ENCODE data around the gene CEP76.
"Not testable (repeated sequence)": the region's sequence is repeated elsewhere in the genome, so short reads cannot be mapped to it uniquely, and the experiment has no call there.

CEP76 gene

GRCh38 chr18:12639990-12640880 lies 62.3 kb downstream of the CEP76 start:
- H3K27ac ChIP-seq (ENCODE audit: low read depth, low read length): no peak overlapping the region
- peaks cover 3% of the 10 kb centered on the region for H3K4me1 ChIP-seq (ENCODE audit: control insufficient read depth, insufficient read depth, low read length)
- no peak overlapping the region for H3K9ac ChIP-seq (ENCODE audit: low read length)

GRCh38 chr18:12638644-12639124 lies 63.8 kb downstream of the CEP76 start:
- Histone ChIP-seq H3K36me3 (ENCODE audit: control insufficient read depth, insufficient read depth, low read length) (no peaks in the 10 kb centered on the region), H3K27ac (ENCODE audit: low read depth, low read length) (no peak overlapping the region), H3K4me1 (ENCODE audit: control insufficient read depth, insufficient read depth, low read length) (no peaks in the 10 kb centered on the region; the same call in 1 of the 2 replicates), H3K27me3 (ENCODE audit: control insufficient read depth, insufficient read depth, low read length) (no peaks in the 10 kb centered on the region), H3K4me3 (ENCODE audit: low read depth, low read length) (no peak overlapping the region), H3K9me3 (ENCODE audit: control insufficient read depth, insufficient read depth, low read depth, low read length) (no peaks in the 10 kb centered on the region), H3K9ac (ENCODE audit: low read length) (no peak overlapping the region)

More at GRCh38 chr18:12639990-12640880, 62.3 kb downstream of the CEP76 start:
- Histone ChIP-seq H3K4me3 (ENCODE audit: low read depth, low read length) (no peak overlapping the region), H3K9me3 (ENCODE audit: control insufficient read depth, insufficient read depth, low read depth, low read length) (no peaks in the 10 kb centered on the region), H3K27me3 (ENCODE audit: control insufficient read depth, insufficient read depth, low read length) (no peaks in the 10 kb centered on the region), H3K36me3 (ENCODE audit: control insufficient read depth, insufficient read depth, low read length) (no peaks in the 10 kb centered on the region)

GRCh38 chr18:12637901-12638643 lies 64.5 kb downstream of the CEP76 start:
- Histone ChIP-seq H3K27ac (ENCODE audit: low read depth, low read length) (no peak overlapping the region), H3K9ac (ENCODE audit: low read length) (no peak overlapping the region), H3K36me3 (ENCODE audit: control insufficient read depth, insufficient read depth, low read length) (no peaks in the 10 kb centered on the region), H3K4me3 (ENCODE audit: low read depth, low read length) (no peak overlapping the region), H3K27me3 (ENCODE audit: control insufficient read depth, insufficient read depth, low read length) (no peaks in the 10 kb centered on the region), H3K9me3 (ENCODE audit: control insufficient read depth, insufficient read depth, low read depth, low read length) (no peaks in the 10 kb centered on the region), H3K4me1 (ENCODE audit: control insufficient read depth, insufficient read depth, low read length) (no peaks in the 10 kb centered on the region; the same call in 1 of the 2 replicates)

GRCh38 chr18:12637393-12637792 lies 65.1 kb downstream of the CEP76 start:
- H3K27me3 ChIP-seq (ENCODE audit: control insufficient read depth, insufficient read depth, low read length): no peaks in the 10 kb centered on the region
- no peaks in the 10 kb centered on the region; the same call in 1 of the 2 replicates for H3K4me1 ChIP-seq (ENCODE audit: control insufficient read depth, insufficient read depth, low read length)
- no peak overlapping the region for H3K4me3 ChIP-seq (ENCODE audit: low read depth, low read length)
- H3K9ac ChIP-seq (ENCODE audit: low read length): no peak overlapping the region
- H3K36me3 ChIP-seq (ENCODE audit: control insufficient read depth, insufficient read depth, low read length): no peaks in the 10 kb centered on the region
- no peak overlapping the region for H3K27ac ChIP-seq (ENCODE audit: low read depth, low read length)
- H3K9me3 ChIP-seq (ENCODE audit: control insufficient read depth, insufficient read depth, low read depth, low read length): no peaks in the 10 kb centered on the region

GRCh38 chr18:12631831-12632477 lies 70.6 kb downstream of the CEP76 start:
- H3K9me3 ChIP-seq (ENCODE audit: control insufficient read depth, insufficient read depth, low read depth, low read length): no peaks in the 10 kb centered on the region
- H3K4me3 ChIP-seq (ENCODE audit: low read depth, low read length): no peak overlapping the region
- no peaks in the 10 kb centered on the region for H3K36me3 ChIP-seq (ENCODE audit: control insufficient read depth, insufficient read depth, low read length)
- H3K4me1 ChIP-seq (ENCODE audit: control insufficient read depth, insufficient read depth, low read length): no peaks in the 10 kb centered on the region
- no peaks in the 10 kb centered on the region for H3K27me3 ChIP-seq (ENCODE audit: control insufficient read depth, insufficient read depth, low read length)
- no peak overlapping the region for H3K9ac ChIP-seq (ENCODE audit: low read length)
- no peak overlapping the region for H3K27ac ChIP-seq (ENCODE audit: low read depth, low read length)

GRCh38 chr18:12630136-12630535 lies 72.4 kb downstream of the CEP76 start:
- H3K9ac ChIP-seq (ENCODE audit: low read length): no peak overlapping the region
- no peak overlapping the region for H3K27ac ChIP-seq (ENCODE audit: low read depth, low read length)
- no peaks in the 10 kb centered on the region for H3K9me3 ChIP-seq (ENCODE audit: control insufficient read depth, insufficient read depth, low read depth, low read length)

GRCh38 chr18:12628706-12629702 lies 73.5 kb downstream of the CEP76 start:
- Histone ChIP-seq H3K27ac (ENCODE audit: low read depth, low read length) (no peak overlapping the region), H3K4me3 (ENCODE audit: low read depth, low read length) (no peak overlapping the region), H3K9me3 (ENCODE audit: control insufficient read depth, insufficient read depth, low read depth, low read length) (no peaks in the 10 kb centered on the region), H3K9ac (ENCODE audit: low read length) (no peak overlapping the region), H3K27me3 (ENCODE audit: control insufficient read depth, insufficient read depth, low read length) (no peaks in the 10 kb centered on the region), H3K4me1 (ENCODE audit: control insufficient read depth, insufficient read depth, low read length) (no peaks in the 10 kb centered on the region), H3K36me3 (ENCODE audit: control insufficient read depth, insufficient read depth, low read length) (no peaks in the 10 kb centered on the region)

More at GRCh38 chr18:12630136-12630535, 72.4 kb downstream of the CEP76 start:
- H3K36me3 ChIP-seq (ENCODE audit: control insufficient read depth, insufficient read depth, low read length): no peaks in the 10 kb centered on the region
- H3K27me3 ChIP-seq (ENCODE audit: control insufficient read depth, insufficient read depth, low read length): no peaks in the 10 kb centered on the region
- no peak overlapping the region for H3K4me3 ChIP-seq (ENCODE audit: low read depth, low read length)
- H3K4me1 ChIP-seq (ENCODE audit: control insufficient read depth, insufficient read depth, low read length): no peaks in the 10 kb centered on the region

GRCh38 chr18:12627199-12627598 lies 75.3 kb downstream of the CEP76 start:
- not testable (repeated sequence) for H3K4me1 ChIP-seq (ENCODE audit: control insufficient read depth, insufficient read depth, low read length); H3K9me3 ChIP-seq (ENCODE audit: control insufficient read depth, insufficient read depth, low read depth, low read length); H3K27me3 ChIP-seq (ENCODE audit: control insufficient read depth, insufficient read depth, low read length); H3K9ac ChIP-seq (ENCODE audit: low read length); H3K27ac ChIP-seq (ENCODE audit: low read depth, low read length); H3K4me3 ChIP-seq (ENCODE audit: low read depth, low read length); H3K36me3 ChIP-seq (ENCODE audit: control insufficient read depth, insufficient read depth, low read length)

GRCh38 chr18:12625241-12625640 lies 77.3 kb downstream of the CEP76 start:
- H3K36me3 ChIP-seq (ENCODE audit: control insufficient read depth, insufficient read depth, low read length): no peaks in the 10 kb centered on the region
- no peak overlapping the region for H3K9ac ChIP-seq (ENCODE audit: low read length)
- H3K4me1 ChIP-seq (ENCODE audit: control insufficient read depth, insufficient read depth, low read length): no peaks in the 10 kb centered on the region
- no peaks in the 10 kb centered on the region for H3K9me3 ChIP-seq (ENCODE audit: control insufficient read depth, insufficient read depth, low read depth, low read length)
- no peaks in the 10 kb centered on the region for H3K27me3 ChIP-seq (ENCODE audit: control insufficient read depth, insufficient read depth, low read length)
- H3K4me3 ChIP-seq (ENCODE audit: low read depth, low read length): no peak overlapping the region
- H3K27ac ChIP-seq (ENCODE audit: low read depth, low read length): no peak overlapping the region

Data from HUES6 (cell line).